Amniotic stem cell (primary cell): ENCODE measurements around the gene RAD23B.

ENCODE experiments used
- DNase-seq: peaks from one replicate; lab custom pipeline; 2025; lab: John Stamatoyannopoulos, UW

RAD23B gene

GRCh38 chr9:107336718-107337360 is 53.8 kb downstream of the RAD23B start:
- DNase-seq: no peak

GRCh38 chr9:107337676-107338590 is 54.9 kb downstream of the RAD23B start:
- no peak for DNase-seq

DNA sequence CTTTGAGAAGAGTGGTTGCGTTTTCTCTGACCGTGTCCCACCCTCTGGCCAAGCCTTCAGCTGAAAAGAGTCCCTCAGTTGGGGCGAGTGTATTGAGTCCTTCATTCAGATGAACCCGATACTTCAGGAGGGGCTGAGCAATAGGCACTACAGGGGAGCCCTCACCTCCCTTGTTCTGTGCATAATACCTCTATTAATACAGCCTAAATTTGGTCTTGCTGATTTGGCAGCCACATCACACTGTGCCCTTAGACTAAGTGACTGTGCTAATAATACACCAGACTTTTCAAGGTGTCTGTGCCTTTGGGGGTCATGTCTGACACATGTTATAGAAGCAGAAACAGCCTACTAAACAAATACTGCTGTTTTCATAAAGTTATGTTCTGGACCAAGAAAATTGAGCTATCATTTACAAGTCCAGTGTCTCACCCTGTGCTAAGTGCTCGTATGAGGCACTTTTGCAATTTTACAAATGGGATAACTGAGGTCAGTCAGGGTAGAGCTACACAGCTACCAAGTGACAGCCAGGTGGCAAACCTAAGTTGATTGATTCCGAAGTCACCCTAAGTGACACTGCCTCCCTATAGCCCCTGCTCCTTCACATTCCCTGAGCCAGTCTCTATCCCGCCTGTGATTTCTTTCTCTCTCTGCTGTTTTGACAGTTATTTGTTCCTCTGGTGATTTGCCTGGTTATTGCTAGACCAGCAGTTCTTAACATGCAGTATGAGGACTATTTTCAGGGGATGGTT is 56.0 kb downstream of the RAD23B start:
- no peak for DNase-seq

DNA sequence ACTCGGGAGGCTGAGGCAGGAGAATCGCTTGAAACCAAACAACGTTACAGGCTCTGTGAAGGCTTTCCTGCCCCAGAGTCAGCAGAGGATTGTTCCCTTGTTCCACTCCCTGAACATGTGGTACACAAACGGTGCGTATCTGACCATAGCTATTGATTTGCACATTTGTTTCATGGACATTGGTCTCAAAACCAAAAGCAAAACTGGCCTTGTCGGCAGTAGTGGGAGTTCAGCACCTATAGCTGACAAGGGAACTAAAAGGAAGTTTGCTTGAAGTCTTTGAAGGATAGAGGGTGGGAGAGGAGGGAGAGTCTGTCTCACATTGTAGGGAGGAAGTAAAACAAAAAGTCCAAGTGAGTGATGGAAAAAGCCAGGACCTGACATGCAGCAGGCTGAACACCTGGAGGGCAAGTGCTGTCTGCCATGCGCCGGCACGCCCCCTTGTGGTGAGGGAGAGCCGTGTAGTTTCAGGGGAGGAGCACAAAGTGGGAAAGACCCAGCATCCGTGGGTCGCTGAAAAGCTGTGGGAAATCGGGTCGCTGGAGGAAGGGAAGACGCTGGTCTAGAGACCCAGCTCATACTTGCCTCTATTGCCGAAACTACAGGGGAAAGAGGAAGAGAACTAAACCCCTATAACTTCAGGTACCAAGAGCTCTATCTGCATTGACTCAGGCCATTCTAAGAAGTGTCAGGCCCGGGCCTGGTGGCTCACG is 58.0 kb downstream of the RAD23B start:
- DNase-seq: peak; percentile 36

GRCh38 chr9:107342476-107343161 is 59.5 kb downstream of the RAD23B start:
- no peak for DNase-seq

GRCh38 chr9:107345327-107345726 is 62.2 kb downstream of the RAD23B start:
- DNase-seq: no peak

GRCh38 chr9:107348836-107349235 is 65.8 kb downstream of the RAD23B start:
- DNase-seq: no peak

GRCh38 chr9:107350443-107350842 is 67.4 kb downstream of the RAD23B start:
- no peak for DNase-seq

DNA sequence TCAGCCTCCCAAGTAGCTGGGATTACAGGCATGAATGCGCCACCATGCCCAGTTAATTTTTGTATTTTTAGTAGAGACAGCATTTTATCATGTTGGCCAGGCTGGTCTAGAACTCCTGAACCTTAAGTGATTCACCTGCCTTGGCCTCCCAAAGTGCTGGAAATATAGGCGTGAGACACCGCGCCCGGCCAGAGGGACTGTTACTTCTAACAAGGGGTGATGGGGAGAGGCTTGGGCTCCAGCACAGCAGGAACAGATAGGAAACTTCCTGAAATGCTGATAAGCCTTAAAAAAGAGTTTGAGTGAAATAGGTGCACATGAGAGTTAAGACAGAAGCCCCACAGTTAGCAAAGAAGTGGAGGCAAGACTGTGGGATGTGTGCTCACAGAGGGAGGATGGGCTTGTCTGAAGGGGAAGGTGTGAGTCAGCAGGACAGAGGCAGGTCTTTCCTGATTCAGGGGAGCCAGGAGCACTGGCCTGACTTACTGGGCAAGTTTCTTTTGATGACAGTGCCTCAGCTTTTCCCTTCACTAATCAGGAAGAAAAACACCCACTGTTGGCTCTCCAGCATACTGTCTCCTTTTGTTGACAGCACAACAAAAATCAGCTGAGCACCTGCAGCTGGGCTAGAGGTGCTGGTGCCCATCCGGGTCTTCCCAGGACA is 68.4 kb downstream of the RAD23B start:
- DNase-seq: no peak

- no peak for DNase-seq
Observed at GRCh38 chr9:107355394-107355793, 72.3 kb downstream of the RAD23B start.

DNA sequence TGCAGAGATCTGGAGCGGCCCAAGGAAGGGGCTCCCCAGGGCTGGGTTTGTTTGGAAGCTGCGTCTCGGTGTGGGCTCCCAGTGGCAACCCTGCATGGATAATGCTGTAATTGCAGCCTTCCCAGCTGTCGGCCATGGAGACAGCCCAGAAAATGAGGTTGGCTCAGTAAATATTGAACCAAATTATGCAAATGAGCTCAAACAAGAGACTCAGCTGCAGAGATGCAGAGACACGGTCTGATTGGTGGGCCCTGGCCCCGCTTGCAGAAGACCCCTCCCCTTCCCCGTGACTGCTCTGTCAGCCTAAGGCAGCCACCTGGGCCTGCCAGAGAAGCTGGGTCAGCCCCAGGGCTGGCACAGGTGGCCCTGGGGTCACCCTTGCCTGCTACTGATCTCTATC is 75.9 kb downstream of the RAD23B start:
- no peak for DNase-seq

GRCh38 chr9:107360098-107360497 is 77.0 kb downstream of the RAD23B start:
- no peak for DNase-seq

DNA sequence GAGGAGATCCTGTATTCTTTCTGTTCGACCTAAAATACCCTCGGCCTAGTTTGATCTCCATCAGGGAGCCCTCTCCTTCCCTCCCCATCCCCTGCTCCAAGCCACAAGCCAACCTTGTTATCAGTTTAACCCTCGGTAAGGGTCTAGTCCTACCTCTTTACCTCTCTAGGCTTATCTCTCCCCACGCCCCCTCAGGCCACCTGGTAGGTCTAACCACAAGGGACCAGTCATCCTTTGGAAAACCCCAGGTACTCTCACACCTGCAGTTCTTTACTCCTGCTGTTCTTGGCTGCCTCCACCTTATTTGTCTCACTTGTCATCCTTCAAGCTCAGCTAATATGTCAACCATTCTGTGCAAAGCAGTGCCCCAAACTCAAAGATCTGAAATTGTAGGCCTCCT is 78.7 kb downstream of the RAD23B start:
- DNase-seq: no peak

- DNase-seq: no peak
Observed at GRCh38 chr9:107363516-107364152, 80.6 kb downstream of the RAD23B start.

- no peak for DNase-seq
Observed at GRCh38 chr9:107367727-107368502, 84.8 kb downstream of the RAD23B start.

- DNase-seq: no peak
Observed at GRCh38 chr9:107368696-107369095, 85.6 kb downstream of the RAD23B start.

DNA sequence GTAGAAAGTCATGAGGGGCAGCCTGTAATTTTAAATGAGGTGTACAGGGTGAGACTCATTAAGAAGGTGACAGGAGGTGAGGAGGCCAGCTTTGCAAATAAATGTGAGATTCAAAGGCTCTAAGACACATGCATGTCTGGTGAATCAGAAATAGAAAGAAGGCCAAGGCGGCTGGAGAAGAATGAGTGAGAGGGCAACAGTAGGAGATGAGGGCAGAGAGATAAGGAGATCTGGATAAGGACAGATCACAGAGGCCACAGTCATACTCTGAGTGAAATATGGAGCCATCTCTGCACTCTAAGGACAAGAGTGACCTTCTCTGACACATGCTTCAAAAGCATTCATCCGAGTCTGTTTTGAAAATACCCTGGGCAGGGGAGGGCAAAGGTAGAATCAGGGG is 90.7 kb downstream of the RAD23B start:
- no peak for DNase-seq

GRCh38 chr9:107375001-107375400 is 91.9 kb downstream of the RAD23B start:
- no peak for DNase-seq

GRCh38 chr9:107375651-107376369 is 92.7 kb downstream of the RAD23B start:
- no peak for DNase-seq
